Activated T-cell treated with anti-CD3 and anti-CD28 coated beads, Interleukin-2, amount 50 U/mL, for 72 hours (primary cell): ENCODE measurements around the gene DAO. TPM values are rescaled to one million over a fixed set of nuclear protein-coding genes. Genes with fewer than 3 reads are reported as not detected.
"Not testable (repeated sequence)": the region's sequence is repeated elsewhere in the genome, so short reads cannot be mapped to it uniquely, and the experiment has no call there.

ENCODE experiments used
- ATAC-seq, 2 donors: fragments of 150-1000 bp; cut with Tn5 transposase; replicated peaks in 1 of 2; 2 replicates each; pipeline ENCODE4 v1.10.0; 2021; ENCODE audit warnings: moderate library complexity in 2 of 2, mild to moderate bottlenecking in 1 of 2
- DNase-seq, 2 donors: peaks; one replicate each; pipeline ENCODE4 v3.0.0; 2021 to 2022; ENCODE audit warnings: mixed read lengths in 1 of 2
- H3K27ac Mint-ChIP-seq: one replicate; pipeline ENCODE4 v1.8.0; 2022; ENCODE audit warnings: mild to moderate bottlenecking, moderate library complexity, mixed read lengths
- H3K27me3 Mint-ChIP-seq: one replicate; pipeline ENCODE4 v1.8.0; 2022; ENCODE audit warnings: low read depth, mixed read lengths
- H3K36me3 Mint-ChIP-seq, 2 donors: one replicate each; pipeline ENCODE4 v1.8.0; 2022; ENCODE audit warnings: mixed read lengths in 2 of 2, mild to moderate bottlenecking in 1 of 2; ENCODE audit not compliant: insufficient read depth in 2 of 2
- H3K4me1 Mint-ChIP-seq: one replicate; pipeline ENCODE4 v1.8.0; 2022; ENCODE audit warnings: low read depth, mixed read lengths
- H3K4me3 Mint-ChIP-seq, 2 donors: one replicate each; pipeline ENCODE4 v1.8.0; 2022; ENCODE audit warnings: mild to moderate bottlenecking in 2 of 2, mixed read lengths in 2 of 2, moderate library complexity in 2 of 2
- H3K9me3 Mint-ChIP-seq, 2 donors: one replicate each; pipeline ENCODE4 v1.8.0; 2022; ENCODE audit warnings: mixed read lengths in 2 of 2
- total RNA-seq, 2 donors: library from RNA; stranded (reverse); gene quantifications; one replicate each; pipeline ENCODE4 v1.2.3, GENCODE V29; 2022

Gene DAO
- total RNA-seq, 2 donors from 2014 or later, result not detected

GRCh38 chr12:108839890-108840230 lies 40.0 kb upstream of the DAO start:
- H3K36me3 Mint-ChIP-seq, result peaks cover 5 to 12% of the 10 kb centered on the region in 2 donors
- no peaks in the 10 kb centered on the region for H3K27me3 Mint-ChIP-seq
- ATAC-seq (no peak), DNase-seq (no peak)
- peaks cover 38% of the 10 kb centered on the region for H3K4me1 Mint-ChIP-seq
- H3K4me3 Mint-ChIP-seq, result no peak overlapping the region
- peak overlapping the region; percentile 98 for H3K27ac Mint-ChIP-seq
- H3K9me3 Mint-ChIP-seq, result no peaks in the 10 kb centered on the region

- peaks cover 31% of the 10 kb centered on the region for H3K4me1 Mint-ChIP-seq
- no peaks in the 10 kb centered on the region for H3K27me3 Mint-ChIP-seq
- H3K27ac Mint-ChIP-seq, result peak overlapping the region; percentile 50
- no peaks in the 10 kb centered on the region for H3K9me3 Mint-ChIP-seq
- H3K4me3 Mint-ChIP-seq, result no peak overlapping the region
- ATAC-seq (no peak), DNase-seq (no peak)
- H3K36me3 Mint-ChIP-seq, result peaks cover 5 to 12% of the 10 kb centered on the region in 2 donors
Observed at GRCh38 chr12:108840605-108841332, 39.1 kb upstream of the DAO start.

GRCh38 chr12:108841825-108842224 lies 38.1 kb upstream of the DAO start:
- not testable (repeated sequence) for H3K27me3 Mint-ChIP-seq, H3K4me3 Mint-ChIP-seq, ATAC-seq, DNase-seq, H3K9me3 Mint-ChIP-seq
- peak overlapping the region; percentile 2 for H3K27ac Mint-ChIP-seq
- H3K4me1 Mint-ChIP-seq, result peaks cover 31% of the 10 kb centered on the region
- H3K36me3 Mint-ChIP-seq, result peaks cover 5 to 12% of the 10 kb centered on the region in 2 donors

GRCh38 chr12:108842361-108842760 lies 37.5 kb upstream of the DAO start:
- Mint-ChIP-seq H3K36me3 (peaks cover 5 to 10% of the 10 kb centered on the region in 2 donors), H3K9me3 (no peaks in the 10 kb centered on the region), H3K4me1 (peaks cover 27% of the 10 kb centered on the region), H3K4me3 (no peak overlapping the region), H3K27ac (no peak overlapping the region), H3K27me3 (no peaks in the 10 kb centered on the region)
- ATAC-seq (no peak), DNase-seq (no peak)

- H3K27me3 Mint-ChIP-seq, result no peaks in the 10 kb centered on the region
- ATAC-seq (no peak), DNase-seq (no peak)
- no peak overlapping the region for H3K27ac Mint-ChIP-seq
- H3K4me1 Mint-ChIP-seq, result peaks cover 18% of the 10 kb centered on the region
- no peaks in the 10 kb centered on the region for H3K9me3 Mint-ChIP-seq
- peaks cover 5 to 12% of the 10 kb centered on the region in 2 donors for H3K36me3 Mint-ChIP-seq
- H3K4me3 Mint-ChIP-seq, result no peak overlapping the region
Observed at GRCh38 chr12:108843187-108843586, 36.7 kb upstream of the DAO start.

GRCh38 chr12:108845696-108846095 lies 34.2 kb upstream of the DAO start:
- H3K4me1 Mint-ChIP-seq, result no peaks in the 10 kb centered on the region
- peaks cover 5 to 10% of the 10 kb centered on the region in 2 donors for H3K36me3 Mint-ChIP-seq
- ATAC-seq (no peak), DNase-seq (no peak)
- no peaks in the 10 kb centered on the region for H3K27me3 Mint-ChIP-seq
- no peaks in the 10 kb centered on the region for H3K9me3 Mint-ChIP-seq
- no peak overlapping the region for H3K4me3 Mint-ChIP-seq
- no peak overlapping the region for H3K27ac Mint-ChIP-seq

- no peak for ATAC-seq
- Mint-ChIP-seq H3K27ac (no peak overlapping the region), H3K9me3 (no peaks in the 10 kb centered on the region), H3K4me3 (no peak overlapping the region), H3K36me3 (peaks cover 5 to 10% of the 10 kb centered on the region in 2 donors), H3K4me1 (no peaks in the 10 kb centered on the region), H3K27me3 (no peaks in the 10 kb centered on the region)
- DNase-seq, result no peak
Observed at GRCh38 chr12:108846290-108846701, 33.6 kb upstream of the DAO start.

GRCh38 chr12:108847705-108848104 lies 32.2 kb upstream of the DAO start:
- Mint-ChIP-seq H3K27me3 (no peaks in the 10 kb centered on the region), H3K9me3 (no peaks in the 10 kb centered on the region), H3K4me3 (no peak overlapping the region), H3K27ac (no peak overlapping the region), H3K4me1 (no peaks in the 10 kb centered on the region), H3K36me3 (peaks cover 5 to 9% of the 10 kb centered on the region in 2 donors)
- ATAC-seq (no peak), DNase-seq (no peak)

- H3K4me1 Mint-ChIP-seq, result peaks cover 13% of the 10 kb centered on the region
- peaks cover 4 to 13% of the 10 kb centered on the region in 2 donors for H3K36me3 Mint-ChIP-seq
- H3K27me3 Mint-ChIP-seq, result no peaks in the 10 kb centered on the region
- ATAC-seq (no peak), DNase-seq (no peak)
- no peak overlapping the region for H3K4me3 Mint-ChIP-seq
- no peaks in the 10 kb centered on the region for H3K9me3 Mint-ChIP-seq
- H3K27ac Mint-ChIP-seq, result no peak overlapping the region
Observed at GRCh38 chr12:108849660-108850059, 30.2 kb upstream of the DAO start.

GRCh38 chr12:108850854-108851573 lies 28.9 kb upstream of the DAO start:
- H3K4me1 Mint-ChIP-seq, result peaks cover 25% of the 10 kb centered on the region

GRCh38 chr12:108852674-108853309 lies 27.1 kb upstream of the DAO start:
- no peak for ATAC-seq
- Mint-ChIP-seq H3K36me3 (peaks cover 5 to 17% of the 10 kb centered on the region in 2 donors), H3K4me1 (peaks cover 35% of the 10 kb centered on the region), H3K9me3 (peaks cover 0 to 4% of the 10 kb centered on the region in 2 donors), H3K27ac (no peak overlapping the region), H3K4me3 (no peak overlapping the region), H3K27me3 (no peaks in the 10 kb centered on the region)
- no peak for DNase-seq

More at GRCh38 chr12:108850854-108851573, 28.9 kb upstream of the DAO start:
- H3K9me3 Mint-ChIP-seq, result peaks cover 0 to 4% of the 10 kb centered on the region in 2 donors
- DNase-seq, result no peak
- ATAC-seq, result no peak
- peaks cover 5 to 14% of the 10 kb centered on the region in 2 donors for H3K36me3 Mint-ChIP-seq
- H3K27ac Mint-ChIP-seq, result no peak overlapping the region
- H3K4me3 Mint-ChIP-seq, result no peak overlapping the region
- no peaks in the 10 kb centered on the region for H3K27me3 Mint-ChIP-seq

- H3K27me3 Mint-ChIP-seq, result no peaks in the 10 kb centered on the region
- peaks cover 0 to 4% of the 10 kb centered on the region in 2 donors for H3K9me3 Mint-ChIP-seq
- peak overlapping the region; percentile 76 for H3K27ac Mint-ChIP-seq
- ATAC-seq (no peak), DNase-seq (no peak)
- H3K4me3 Mint-ChIP-seq, result peak overlapping the region in 1 of 2 donors; percentile 88
- H3K36me3 Mint-ChIP-seq, result peaks cover 3 to 16% of the 10 kb centered on the region in 2 donors
- H3K4me1 Mint-ChIP-seq, result peaks cover 41% of the 10 kb centered on the region
Observed at GRCh38 chr12:108853426-108853825, 26.5 kb upstream of the DAO start.

GRCh38 chr12:108853981-108854446 lies 25.9 kb upstream of the DAO start:
- Mint-ChIP-seq H3K9me3 (peaks cover 0 to 4% of the 10 kb centered on the region in 2 donors), H3K4me1 (peaks cover 47% of the 10 kb centered on the region)

More at GRCh38 chr12:108853981-108854446, 25.9 kb upstream of the DAO start:
- peaks cover 1% of the 10 kb centered on the region for H3K27me3 Mint-ChIP-seq
- DNase-seq, result no peak
- H3K4me3 Mint-ChIP-seq, result peak overlapping the region; percentile 6 to 88
- H3K27ac Mint-ChIP-seq, result peak overlapping the region; percentile 95
- peaks cover 3 to 16% of the 10 kb centered on the region in 2 donors for H3K36me3 Mint-ChIP-seq
- no peak for ATAC-seq
